A549 (cell line): Measurements from ENCODE around the gene OTOG.

ENCODE experiments used
- CHD2 ChIP-seq: fragments of 150-350 bp; IDR thresholded peaks from 2 replicates; pipeline ENCODE4 v1.6.1; 2014; ENCODE audit warnings: low read length; ENCODE audit not compliant: partially characterized antibody
- CTCF ChIP-seq: fragments of >200 bp; sonication (Bioruptor Twin); formaldehyde crosslinking; IDR thresholded peaks from 3 replicates; pipeline ENCODE4 v1.5.1; 2016
- E2F6 ChIP-seq: IDR thresholded peaks from 2 replicates; pipeline ENCODE4 v1.6.1; 2012; ENCODE audit warnings: low read depth, borderline replicate concordance
- EP300 ChIP-seq, 2 experiments: fragments of >200 bp; sonication (Bioruptor Twin); formaldehyde crosslinking; IDR thresholded peaks; 2 replicates in 1 of 2; 3 replicates in 1 of 2; pipeline ENCODE4 v1.6.1; 2016 to 2017
- ESRRA ChIP-seq: fragments of 150-350 bp; IDR thresholded peaks from 2 replicates; pipeline ENCODE4 v1.6.1; 2014; ENCODE audit warnings: mild to moderate bottlenecking, low read length, borderline replicate concordance
- JUNB ChIP-seq: fragments of >200 bp; sonication (Bioruptor Twin); formaldehyde crosslinking; IDR thresholded peaks from 2 replicates; pipeline ENCODE4 v1.6.1; 2016
- KDM1A ChIP-seq: fragments of 200-600 bp; sonication (generic); IDR thresholded peaks from 2 replicates; pipeline ENCODE4 v1.6.1; 2016; ENCODE audit warnings: low read depth, mild to moderate bottlenecking
- MAX ChIP-seq: IDR thresholded peaks from 2 replicates; pipeline ENCODE4 v1.6.1; 2012
- POLR2A ChIP-seq: IDR thresholded peaks from 2 replicates; pipeline ENCODE4 v1.6.1; 2012; ENCODE audit warnings: mild to moderate bottlenecking, low read length
- RAD21 ChIP-seq, 2 experiments: fragments of >200 bp in 1 of 2; sonication (Bioruptor Twin) in 1 of 2; formaldehyde crosslinking in 1 of 2; IDR thresholded peaks in 1 of 2; conservative IDR thresholded peaks in 1 of 2; 2 replicates in 1 of 2; 3 replicates in 1 of 2; pipeline ENCODE4 v1.6.1; 2012 to 2018; ENCODE audit warnings: inconsistent platforms in 1 of 2
- REST ChIP-seq: fragments of 200-600 bp; sonication (generic); IDR thresholded peaks from 2 replicates; pipeline ENCODE4 v1.6.1; 2016; ENCODE audit warnings: antibody characterized with exemption, mild to moderate bottlenecking, moderate library complexity
- ZNF302 ChIP-seq: fragments of 250-450 bp; sonication (Bioruptor Pico); IDR thresholded peaks from 2 replicates; pipeline ENCODE4 v1.9.0; 2021; ENCODE audit warnings: inconsistent platforms, mild to moderate bottlenecking, moderate library complexity

GRCh38 chr11:17553249-17553546 lies 6.1 kb downstream of the OTOG start:
- no peak for TF ChIP-seq RAD21 (conservative IDR thresholded peaks at IDR 0.05 in 1 of 2, IDR thresholded peaks at IDR 0.05 in 1 of 2)
- no peak for TF ChIP-seq POLR2A
- TF ChIP-seq KDM1A: no peak
- TF ChIP-seq CTCF: no peak
- TF ChIP-seq MAX: no peak
- no peak for TF ChIP-seq E2F6
- TF ChIP-seq REST: no peak
- no peak for TF ChIP-seq ZNF302 (CRISPR knock-in tag)
- no peak for TF ChIP-seq ESRRA
- TF ChIP-seq JUNB: no peak
- no peak for TF ChIP-seq CHD2
- no peak for TF ChIP-seq EP300 (IDR thresholded peaks at IDR 0.05)
